H1 (cell line): ENCODE measurements around the gene WDR7. TPM values are rescaled to one million over a fixed set of nuclear protein-coding genes. Genes with fewer than 3 reads are reported as not detected.

Experiments used
- CTCF ChIA-PET: fragments of 300-600 bp; sonication (Branson Sonifier 250); formaldehyde crosslinking; loops from one replicate; lab custom pipeline; 2021; ENCODE audit not compliant: partially characterized antibody; lab: Charles Lee
- POLR2A ChIA-PET: fragments of 300-600 bp; sonication (Branson Sonifier 250); formaldehyde crosslinking; loops from one replicate; lab custom pipeline; 2021; ENCODE audit warnings: inconsistent platforms; ENCODE audit not compliant: partially characterized antibody; lab: Charles Lee
- DNase-seq, 2 experiments: peaks; one replicate each; pipeline versions ENCODE4 v3.0.0 to v3.0.0-alpha.2; 2010 to 2022; ENCODE audit warnings: low spot score in 2 of 2, low read depth in 1 of 2, mixed read lengths in 1 of 2
- FAIRE-seq: peaks from 2 replicates; lab custom pipeline; 2011; peaks lifted over from hg19 to GRCh38; lab: Jason Lieb, UNC
- H2AFZ ChIP-seq: 2 replicates; pipeline ENCODE4 v1.8.1; 2012; ENCODE audit warnings: low read length, inconsistent platforms
- H2AK5ac ChIP-seq: 2 replicates; pipeline ENCODE4 v1.6.1; 2013; ENCODE audit warnings: low read depth, low read length
- H2BK120ac ChIP-seq: replicated peaks from 2 replicates; pipeline ENCODE3; 2013; ENCODE audit warnings: low read depth, low read length, inconsistent platforms
- H2BK12ac ChIP-seq: 2 replicates; pipeline ENCODE4 v1.6.1; 2013; ENCODE audit warnings: low read depth, low read length
- H2BK15ac ChIP-seq: 2 replicates; pipeline ENCODE4 v1.6.1; 2013; ENCODE audit warnings: low read length
- H2BK20ac ChIP-seq: 2 replicates; pipeline ENCODE4 v1.6.1; 2013; ENCODE audit warnings: low read length
- H2BK5ac ChIP-seq: 2 replicates; pipeline ENCODE4 v1.6.1; 2013; ENCODE audit warnings: low read depth, low read length
- H3K14ac ChIP-seq: 2 replicates; pipeline ENCODE4 v1.6.1; 2013; ENCODE audit warnings: inconsistent platforms; ENCODE audit not compliant: insufficient read length
- H3K18ac ChIP-seq: 2 replicates; pipeline ENCODE4 v1.6.1; 2013; ENCODE audit warnings: low read length; ENCODE audit errors: extremely low read depth
- H3K23ac ChIP-seq: 2 replicates; pipeline ENCODE4 v1.6.1; 2013; ENCODE audit warnings: inconsistent platforms; ENCODE audit not compliant: insufficient read length
- H3K23me2 ChIP-seq: 2 replicates; pipeline ENCODE4 v1.6.1; 2013; ENCODE audit warnings: low read depth, low read length
- H3K27ac ChIP-seq: 2 replicates; pipeline ENCODE4 v1.6.1; 2011; ENCODE audit warnings: low read depth, low read length, inconsistent platforms
- H3K27me3 ChIP-seq, 4 experiments: replicated peaks in 1 of 4; 1 replicate in 1 of 4; 2 replicates in 3 of 4; pipeline versions ENCODE4 v1.6.1 to v1.8.1; 2011 to 2013; ENCODE audit warnings: low read length in 3 of 4, mild to moderate bottlenecking in 3 of 4, inconsistent platforms in 2 of 4, mixed read lengths in 2 of 4, moderate library complexity in 1 of 4; ENCODE audit not compliant: control insufficient read depth in 3 of 4, insufficient read depth in 3 of 4; ENCODE audit errors: extremely low read depth in 1 of 4
- H3K36me3 ChIP-seq, 4 experiments: 2 replicates each; pipeline versions ENCODE4 v1.6.1 to v1.8.1; 2011 to 2013; ENCODE audit warnings: mild to moderate bottlenecking in 4 of 4, low read length in 3 of 4, moderate library complexity in 2 of 4, control low read depth in 1 of 4, inconsistent platforms in 1 of 4; ENCODE audit not compliant: insufficient read depth in 4 of 4, control insufficient read depth in 2 of 4
- H3K4ac ChIP-seq: replicated peaks from 2 replicates; pipeline ENCODE3; 2013; ENCODE audit warnings: low read length, low read depth, mixed read lengths, inconsistent platforms; ENCODE audit not compliant: insufficient read length
- H3K4me1 ChIP-seq, 4 experiments: replicated peaks in 1 of 4; 1 replicate in 1 of 4; 2 replicates in 3 of 4; pipeline versions ENCODE4 v1.6.1 to v1.8.1; 2011 to 2013; ENCODE audit warnings: low read length in 3 of 4, inconsistent platforms in 2 of 4, mixed read lengths in 1 of 4; ENCODE audit not compliant: insufficient read depth in 4 of 4, control insufficient read depth in 3 of 4
- H3K4me2 ChIP-seq, 2 experiments: 2 replicates each; pipeline versions ENCODE4 v1.6.1 to v1.8.1; 2011 to 2013; ENCODE audit warnings: low read depth in 2 of 2, low read length in 2 of 2, control low read depth in 1 of 2, inconsistent platforms in 1 of 2, mild to moderate bottlenecking in 1 of 2; ENCODE audit not compliant: insufficient read depth in 1 of 2
- H3K4me3 ChIP-seq, 4 experiments: fragments of 200-600, 300-600 bp in 1 of 4; sonication (generic), shearing (Covaris generic), sonication (Bioruptor Twin) in 1 of 4; 2 replicates each; pipeline versions ENCODE4 v1.5.1 to v1.8.1; 2011 to 2016; ENCODE audit warnings: low read length in 4 of 4, low read depth in 3 of 4, control low read depth in 2 of 4, inconsistent platforms in 2 of 4, mild to moderate bottlenecking in 2 of 4, mixed read lengths in 1 of 4, moderate library complexity in 1 of 4; ENCODE audit not compliant: insufficient read depth in 2 of 4; ENCODE audit errors: extremely low read depth in 1 of 4
- H3K56ac ChIP-seq: replicated peaks from 2 replicates; pipeline ENCODE3; 2013; ENCODE audit warnings: low read depth, mild to moderate bottlenecking, mixed read lengths, low read length, inconsistent platforms; ENCODE audit not compliant: insufficient read length
- H3K79me1 ChIP-seq: 2 replicates; pipeline ENCODE4 v1.6.1; 2013; ENCODE audit warnings: low read depth, low read length, control low read depth
- H3K79me2 ChIP-seq, 2 experiments: 2 replicates each; pipeline versions ENCODE4 v1.6.1 to v1.8.1; 2012 to 2013; ENCODE audit warnings: low read length in 2 of 2, mild to moderate bottlenecking in 2 of 2, inconsistent platforms in 1 of 2; ENCODE audit not compliant: insufficient read depth in 2 of 2, control insufficient read depth in 1 of 2
- H3K9ac ChIP-seq, 4 experiments: replicated peaks in 1 of 4; 1 replicate in 1 of 4; 2 replicates in 3 of 4; pipeline versions ENCODE4 v1.6.1 to v1.8.1; 2011 to 2013; ENCODE audit warnings: low read depth in 3 of 4, low read length in 3 of 4, control low read depth in 2 of 4, mild to moderate bottlenecking in 2 of 4, moderate library complexity in 2 of 4, inconsistent platforms in 1 of 4; ENCODE audit errors: extremely low read depth in 1 of 4
- H3K9me3 ChIP-seq, 2 experiments: 2 replicates each; pipeline versions ENCODE4 v1.6.1 to v1.8.1; 2012 to 2013; ENCODE audit warnings: mild to moderate bottlenecking in 2 of 2, moderate library complexity in 2 of 2, control low read depth in 1 of 2, inconsistent platforms in 1 of 2, low read depth in 1 of 2, low read length in 1 of 2, mixed read lengths in 1 of 2; ENCODE audit not compliant: insufficient read depth in 2 of 2
- H4K20me1 ChIP-seq, 2 experiments: replicated peaks in 1 of 2; 2 replicates each; pipeline versions ENCODE3 to v1.8.1; 2011 to 2013; ENCODE audit warnings: inconsistent platforms in 2 of 2, low read length in 2 of 2, mild to moderate bottlenecking in 1 of 2; ENCODE audit not compliant: insufficient read depth in 2 of 2, control insufficient read depth in 1 of 2
- H4K5ac ChIP-seq: 2 replicates; pipeline ENCODE4 v1.6.1; 2013; ENCODE audit warnings: low read length, low read depth, mixed read lengths, inconsistent platforms; ENCODE audit not compliant: insufficient read length
- H4K8ac ChIP-seq: 2 replicates; pipeline ENCODE4 v1.8.0; 2013; ENCODE audit warnings: mild to moderate bottlenecking, moderate library complexity, low read length, inconsistent platforms; ENCODE audit not compliant: insufficient read depth; ENCODE audit errors: extremely low read depth
- H4K91ac ChIP-seq: replicated peaks from 2 replicates; pipeline ENCODE3; 2013; ENCODE audit warnings: low read length, mixed read lengths, inconsistent platforms; ENCODE audit not compliant: insufficient read length
- HDAC2 ChIP-seq, 2 experiments: fragments of 300-600 bp in 1 of 2; sonication (generic) in 1 of 2; IDR thresholded peaks; 2 replicates each; pipeline ENCODE4 v1.6.1; 2011 to 2012; ENCODE audit warnings: low read depth in 2 of 2, low read length in 2 of 2, mild to moderate bottlenecking in 2 of 2, moderate library complexity in 2 of 2, borderline replicate concordance in 1 of 2, inconsistent platforms in 1 of 2
- KDM5A ChIP-seq: fragments of 200-600 bp; IDR thresholded peaks from 2 replicates; pipeline ENCODE4 v1.7.1; 2012; ENCODE audit warnings: mild to moderate bottlenecking, low read length, inconsistent platforms, mixed read lengths
- TAF1 ChIP-seq: IDR thresholded peaks from 2 replicates; pipeline ENCODE4 v1.6.1; 2011; ENCODE audit warnings: mild to moderate bottlenecking, low read depth, low read length
- WGBS, 2 experiments: shearing (Covaris generic) in 1 of 2; methylation state at CpG; one replicate each; pipeline versions ENCODE4 v1.1.6 to v1.1.7; 2013 to 2015; ENCODE audit warnings: low lambda C conversion rate in 2 of 2, mixed read lengths in 2 of 2, inconsistent platforms in 1 of 2, low coverage in 1 of 2, missing lambda C conversion rate in 1 of 2; ENCODE audit not compliant: insufficient replicate concordance in 2 of 2, insufficient coverage in 1 of 2, insufficient read length in 1 of 2; ENCODE audit errors: extremely low coverage in 1 of 2, missing lambda C conversion rate in 1 of 2; 5-methylcytosine and 5-hydroxymethylcytosine counted together
- polyA plus RNA-seq, 7 experiments: library from polyadenylated mRNA; depleted of rRNA in 3 of 7; stranded (reverse) in 5 of 7; unstranded in 2 of 7; fragments of >200 nt in 5 of 7; fragments of 200-250 nt in 2 of 7; gene quantifications; 1 replicate in 5 of 7; 2 replicates in 1 of 7; 4 replicates in 1 of 7; pipeline versions ENCODE4 v1.2.1 to v1.2.3, GENCODE V29; 2011 to 2013; ENCODE audit warnings: missing spikeins in 2 of 7, mixed read lengths in 2 of 7
- total RNA-seq: library from RNA; stranded (reverse); fragmentation: NEBNext Ultra II Directional; extraction: Animal tissue kit (Norgen Biotek cat#: 25700); gene quantifications from 2 replicates; pipeline ENCODE4 v1.2.1, GENCODE V29; 2021

The WDR7 gene
- total and polyA plus RNA-seq, 2 of the 8 experiments (the other 6 are each of a cell fraction or from before 2014, with no cell fraction given) = 5.5 to 15.2 TPM

DNA sequence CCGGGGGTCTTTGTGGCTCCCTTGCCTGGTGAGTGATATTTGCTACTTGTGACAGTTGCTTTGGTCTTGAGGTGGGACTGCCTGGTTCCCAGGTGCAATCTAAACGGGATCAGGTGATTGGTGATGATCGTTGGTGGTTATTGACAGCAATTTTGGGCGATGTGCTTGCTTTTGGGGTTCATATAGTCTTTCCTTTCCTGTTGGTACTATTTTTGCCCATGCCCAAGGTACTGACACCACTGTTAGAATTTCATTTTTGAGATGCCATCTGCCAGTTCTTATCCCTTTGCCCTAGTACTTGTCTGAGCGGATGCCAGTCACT, 573 bp downstream of the WDR7 start:
- no peak overlapping the region for H4K8ac ChIP-seq
- CTCF ChIA-PET = interaction anchor here (3.3 kb wide), 1 partner anchor 11 kb away, joined by 18 read pairs; no protein-coding TSS in a partner anchor
- no peak overlapping the region for H2AK5ac ChIP-seq
- no peak overlapping the region for H4K91ac ChIP-seq
- H3K23me2 ChIP-seq = peaks cover 9% of the 10 kb centered on the region
- peaks cover 0 to 5% of the 10 kb centered on the region in 2 experiments for H4K20me1 ChIP-seq
- H3K9ac ChIP-seq = no peak overlapping the region; a peak in 1 of 7 replicates
- H3K36me3 ChIP-seq = no peaks in the 10 kb centered on the region
- H2AFZ ChIP-seq = no peak overlapping the region
- peak in 1 of 2 experiments; percentile 89; a peak in 1 of 4 replicates for TF ChIP-seq HDAC2 (IDR thresholded peaks at IDR 0.05; ENCODE audit: borderline replicate concordance in 1 of 2, low read depth in 2 of 2, low read length in 2 of 2)
- TF ChIP-seq TAF1 = no peak
- TF ChIP-seq KDM5A = 0 out of 2 replicates have a peak, but pooled peaks have one; percentile 4
- H3K14ac ChIP-seq = no peak overlapping the region
- H3K79me1 ChIP-seq = peaks cover 4% of the 10 kb centered on the region; the same call in 1 of the 2 replicates
- H2BK12ac ChIP-seq = no peak overlapping the region
- DNase-seq (no peak), FAIRE-seq (no peak)
- POLR2A ChIA-PET = interaction anchor here (1.0 to 2.8 kb wide), 2 partner anchors 10 to 13 kb away, joined by 7 to 23 read pairs; partner anchors contain the start of gene TXNL1
- peak overlapping the region; percentile 78 to 93 (median 82) for H3K4me3 ChIP-seq
- H2BK15ac ChIP-seq = no peak overlapping the region
- H3K79me2 ChIP-seq = peaks cover 0 to 36% of the 10 kb centered on the region in 2 experiments; a peak in 2 of 4 replicates
- no peak overlapping the region for H2BK5ac ChIP-seq
- no peak overlapping the region for H4K5ac ChIP-seq
- H3K27ac ChIP-seq = no peak overlapping the region
- H3K56ac ChIP-seq = no peak overlapping the region
- peaks cover 0 to 2% (median 0%) of the 10 kb centered on the region in 4 experiments; a peak in 1 of 7 replicates for H3K4me1 ChIP-seq
- peak overlapping the region; percentile 85 to 89 for H3K4me2 ChIP-seq
- 24% methylated on average over 5 of the region's 5 CpGs; no CpG with 5 or more reads in 1 of the 2 experiments for WGBS, 2 experiments
- no peak overlapping the region for H2BK20ac ChIP-seq
- no peaks in the 10 kb centered on the region for H3K9me3 ChIP-seq
- H2BK120ac ChIP-seq = no peak overlapping the region
- no peak overlapping the region for H3K23ac ChIP-seq
- no peaks in the 10 kb centered on the region for H3K27me3 ChIP-seq
- H3K18ac ChIP-seq = no peak overlapping the region
- H3K4ac ChIP-seq = no peak overlapping the region
